Measurements from ENCODE around the gene PAPOLB. TPM values are rescaled to one million over a fixed set of nuclear protein-coding genes. Genes with fewer than 3 reads are reported as not detected.

PAPOLB gene
- total RNA-seq, 4 donors from 2014 or later = 0.22 to 1.4 (median 0.37) TPM

GRCh38 chr7:4808565-4808964 lies 53.3 kb downstream of the PAPOLB start:
- H3K36me3 ChIP-seq = no peaks in the 10 kb centered on the region
- H3K9me3 ChIP-seq = no peaks in the 10 kb centered on the region
- H3K27me3 ChIP-seq = no peaks in the 10 kb centered on the region
- no peak for DNase-seq
- intact Hi-C loops (cut with DNase I) = loop anchor here (10.0 kb wide), 1 partner anchor 276 kb away; no protein-coding TSS in a partner anchor
- H3K4me3 ChIP-seq (replicated peaks in 1 of 3) = no peak overlapping the region
- no peaks in the 10 kb centered on the region for H3K4me1 ChIP-seq
- no peak overlapping the region for H3K27ac ChIP-seq
- WGBS, 2 donors = 75 to 90% methylated on average over 37 of the region's 37 CpGs
- TF ChIP-seq POLR2A (IDR thresholded peaks at IDR 0.05) = no peak
- TF ChIP-seq CTCF (IDR thresholded peaks at IDR 0.05) = no peak

- DNase-seq = no peak
- Histone ChIP-seq H3K27ac (no peak overlapping the region), H3K27me3 (no peaks in the 10 kb centered on the region), H3K9me3 (no peaks in the 10 kb centered on the region), H3K4me1 (no peaks in the 10 kb centered on the region), H3K4me3 (replicated peaks in 1 of 3) (no peak overlapping the region), H3K36me3 (no peaks in the 10 kb centered on the region)
- intact Hi-C loops (cut with DNase I) = loop anchor here (10.0 kb wide), 1 partner anchor 277 kb away; no protein-coding TSS in a partner anchor
- TF ChIP-seq POLR2A (IDR thresholded peaks at IDR 0.05) = no peak
- TF ChIP-seq CTCF (IDR thresholded peaks at IDR 0.05) = no peak
- 53 to 62% methylated on average over 5 of the region's 5 CpGs for WGBS, 2 donors
Observed at GRCh38 chr7:4808026-4808425, 53.8 kb downstream of the PAPOLB start.

Small RNA genes within 50 kb of the gene (small RNA-seq; reads per million reads assigned to genes)
- not detected for gene RF00019

Other genes starting within 250 kb of the PAPOLB start
- 10 to 100 TPM; 15.0 to 33.0 (median 20.7) TPM for gene FOXK1, start 179.7 kb downstream of the PAPOLB start, total RNA-seq
- 10 to 100 TPM; 19.7 to 35.4 (median 25.4) TPM for gene AP5Z1, start 86.4 kb downstream of the PAPOLB start, total RNA-seq
- gene RADIL, start 21.7 kb upstream of the PAPOLB start, total RNA-seq = 10 to 100 TPM in 1 of 4 donors, 1 to 10 TPM in 3; 4.9 to 11.1 (median 7.1) TPM
- gene MMD2, start 97.2 kb upstream of the PAPOLB start, total RNA-seq = under 1 TPM in 1 of 4 donors, not detected in 3; 0.13 TPM
- gene RBAK, start 183.8 kb upstream of the PAPOLB start, total RNA-seq = 10 to 100 TPM; 10.4 to 21.5 (median 12.2) TPM